K562 (cell line): ENCODE data around the gene EAF1. TPM values are rescaled to one million over a fixed set of nuclear protein-coding genes. Genes with fewer than 3 reads are reported as not detected.

Experiments used
- HSF4 ChIP-seq: fragments of 250-450 bp; sonication (Bioruptor Pico); IDR thresholded peaks from 2 replicates; pipeline ENCODE4 v2.1.2; 2022; ENCODE audit warnings: mild to moderate bottlenecking, moderate library complexity, borderline replicate concordance
- MBD2 ChIP-seq: sonication (generic); IDR thresholded peaks from 2 replicates; pipeline ENCODE4 v1.6.1; 2016; ENCODE audit warnings: low read depth, borderline replicate concordance
- POLR2AphosphoS5 ChIP-seq: IDR thresholded peaks from 2 replicates; pipeline ENCODE4 v1.6.1; 2011; ENCODE audit warnings: mild to moderate bottlenecking, low read depth, low read length, moderate library complexity; ENCODE audit not compliant: control insufficient read depth, insufficient read depth
- TCF3 ChIP-seq: sonication (generic); formaldehyde crosslinking; IDR thresholded peaks from 2 replicates; pipeline ENCODE4 v1.4.0; 2020; ENCODE audit warnings: mild to moderate bottlenecking, missing genetic modification reagents
- ZBTB8A ChIP-seq: fragments of 450-650 bp; IDR thresholded peaks from 2 replicates; pipeline ENCODE4 v1.6.1; 2018; ENCODE audit warnings: mild to moderate bottlenecking, moderate library complexity; ENCODE audit not compliant: partially characterized antibody
- ZNF398 ChIP-seq: fragments of 250-450 bp; sonication (Bioruptor Pico); IDR thresholded peaks from 2 replicates; pipeline ENCODE4 v1.8.0; 2021; ENCODE audit warnings: moderate library complexity, mild to moderate bottlenecking, inconsistent platforms
- ZNF445 ChIP-seq: fragments of 250-450 bp; sonication (Bioruptor Pico); IDR thresholded peaks from 2 replicates; pipeline ENCODE4 v1.4.0; 2020; ENCODE audit warnings: low read depth, mild to moderate bottlenecking, moderate library complexity
- polyA plus RNA-seq, 8 experiments: library from polyadenylated mRNA; depleted of rRNA in 4 of 8; stranded (reverse) in 5 of 8; unstranded in 3 of 8; fragments of >200 nt; fragmentation: Nextera tagmentation in 2 of 8; fragmentation: Illumina TruSeq in 1 of 8; extraction: Ambion mirVana in 2 of 8; extraction: Trizol in 1 of 8; gene quantifications; 2 replicates each; pipeline versions ENCODE4 v1.2.1 to v1.2.3, GENCODE V29; 2011 to 2014; ENCODE audit warnings: inconsistent platforms in 1 of 8, missing spikeins in 1 of 8
- total RNA-seq, 7 experiments: library from RNA; depleted of rRNA in 6 of 7; stranded (reverse); fragments of >200 nt in 6 of 7; fragmentation: Illumina TruSeq in 2 of 7; extraction: Trizol in 2 of 7; gene quantifications; 2 replicates each; pipeline versions ENCODE4 v1.2.1 to v1.2.3, GENCODE V29; 2011 to 2021; ENCODE audit warnings: low replicate concordance in 1 of 7
- TF ChIP-seq, protein P1 (sequence below): sonication (generic); formaldehyde crosslinking; IDR thresholded peaks from 2 replicates; pipeline ENCODE4 v1.8.1; 2023; ENCODE audit warnings: mild to moderate bottlenecking, missing genetic modification reagents, moderate library complexity
- TF ChIP-seq, protein P2 (sequence below): fragments of 450-650 bp; IDR thresholded peaks from 2 replicates; pipeline ENCODE4 v1.6.1; 2016; ENCODE audit warnings: mild to moderate bottlenecking, moderate library complexity
- TF ChIP-seq, protein P3 (sequence below): sonication (generic); formaldehyde crosslinking; IDR thresholded peaks from 2 replicates; pipeline ENCODE4 v1.8.0; 2022; ENCODE audit warnings: missing genetic modification reagents, mild to moderate bottlenecking, borderline replicate concordance

Gene EAF1
- total and polyA plus RNA-seq, 9 of the 15 experiments (the other 6 are each of a cell fraction or from before 2014, with no cell fraction given): 7.0 to 26.8 (median 20.4) TPM

DNA sequence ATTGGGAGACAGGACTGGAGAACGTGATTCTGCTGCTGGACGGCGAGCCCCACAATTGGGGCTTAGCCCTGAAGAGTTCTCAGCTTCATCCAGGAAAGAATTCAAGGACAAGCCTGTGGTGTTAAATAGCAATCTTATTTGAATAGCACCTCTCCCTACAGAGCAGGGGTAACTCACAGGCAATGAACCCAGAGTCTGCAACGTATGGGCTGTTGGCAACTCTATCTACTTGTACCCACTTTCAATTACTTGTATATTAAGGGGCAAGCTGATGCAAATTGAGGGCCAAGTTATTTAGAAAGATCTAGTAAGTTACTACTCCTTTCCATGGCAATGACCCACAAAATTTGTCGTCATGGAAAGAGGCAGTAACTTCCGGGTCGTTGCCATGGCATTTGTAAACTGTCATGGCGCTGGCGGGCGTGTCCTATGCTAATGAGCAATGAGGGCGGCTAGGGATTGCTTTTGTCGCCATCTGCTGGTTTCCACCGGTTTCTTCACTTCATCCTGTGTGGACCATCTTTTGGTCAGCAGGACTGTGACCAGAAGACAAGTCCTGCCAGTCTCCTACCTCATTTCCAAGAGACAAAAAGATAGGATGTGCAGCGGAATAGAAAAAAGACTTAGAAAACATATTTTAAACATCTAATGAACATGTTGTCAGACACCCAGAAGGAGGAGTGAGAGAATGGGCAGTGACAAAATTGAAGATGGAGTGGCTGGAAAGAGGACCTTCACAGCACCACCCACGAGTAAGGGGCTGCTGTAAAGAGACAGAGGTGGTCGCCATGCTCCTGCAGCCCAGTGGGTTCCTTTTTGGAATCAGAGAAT is 49.2 kb upstream of the EAF1 start (continued):
- TF ChIP-seq, protein P1, sequence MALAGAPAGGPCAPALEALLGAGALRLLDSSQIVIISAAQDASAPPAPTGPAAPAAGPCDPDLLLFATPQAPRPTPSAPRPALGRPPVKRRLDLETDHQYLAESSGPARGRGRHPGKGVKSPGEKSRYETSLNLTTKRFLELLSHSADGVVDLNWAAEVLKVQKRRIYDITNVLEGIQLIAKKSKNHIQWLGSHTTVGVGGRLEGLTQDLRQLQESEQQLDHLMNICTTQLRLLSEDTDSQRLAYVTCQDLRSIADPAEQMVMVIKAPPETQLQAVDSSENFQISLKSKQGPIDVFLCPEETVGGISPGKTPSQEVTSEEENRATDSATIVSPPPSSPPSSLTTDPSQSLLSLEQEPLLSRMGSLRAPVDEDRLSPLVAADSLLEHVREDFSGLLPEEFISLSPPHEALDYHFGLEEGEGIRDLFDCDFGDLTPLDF (CRISPR knock-in tag): no peak
- no peak for TF ChIP-seq ZBTB8A
- TF ChIP-seq, protein P2, sequence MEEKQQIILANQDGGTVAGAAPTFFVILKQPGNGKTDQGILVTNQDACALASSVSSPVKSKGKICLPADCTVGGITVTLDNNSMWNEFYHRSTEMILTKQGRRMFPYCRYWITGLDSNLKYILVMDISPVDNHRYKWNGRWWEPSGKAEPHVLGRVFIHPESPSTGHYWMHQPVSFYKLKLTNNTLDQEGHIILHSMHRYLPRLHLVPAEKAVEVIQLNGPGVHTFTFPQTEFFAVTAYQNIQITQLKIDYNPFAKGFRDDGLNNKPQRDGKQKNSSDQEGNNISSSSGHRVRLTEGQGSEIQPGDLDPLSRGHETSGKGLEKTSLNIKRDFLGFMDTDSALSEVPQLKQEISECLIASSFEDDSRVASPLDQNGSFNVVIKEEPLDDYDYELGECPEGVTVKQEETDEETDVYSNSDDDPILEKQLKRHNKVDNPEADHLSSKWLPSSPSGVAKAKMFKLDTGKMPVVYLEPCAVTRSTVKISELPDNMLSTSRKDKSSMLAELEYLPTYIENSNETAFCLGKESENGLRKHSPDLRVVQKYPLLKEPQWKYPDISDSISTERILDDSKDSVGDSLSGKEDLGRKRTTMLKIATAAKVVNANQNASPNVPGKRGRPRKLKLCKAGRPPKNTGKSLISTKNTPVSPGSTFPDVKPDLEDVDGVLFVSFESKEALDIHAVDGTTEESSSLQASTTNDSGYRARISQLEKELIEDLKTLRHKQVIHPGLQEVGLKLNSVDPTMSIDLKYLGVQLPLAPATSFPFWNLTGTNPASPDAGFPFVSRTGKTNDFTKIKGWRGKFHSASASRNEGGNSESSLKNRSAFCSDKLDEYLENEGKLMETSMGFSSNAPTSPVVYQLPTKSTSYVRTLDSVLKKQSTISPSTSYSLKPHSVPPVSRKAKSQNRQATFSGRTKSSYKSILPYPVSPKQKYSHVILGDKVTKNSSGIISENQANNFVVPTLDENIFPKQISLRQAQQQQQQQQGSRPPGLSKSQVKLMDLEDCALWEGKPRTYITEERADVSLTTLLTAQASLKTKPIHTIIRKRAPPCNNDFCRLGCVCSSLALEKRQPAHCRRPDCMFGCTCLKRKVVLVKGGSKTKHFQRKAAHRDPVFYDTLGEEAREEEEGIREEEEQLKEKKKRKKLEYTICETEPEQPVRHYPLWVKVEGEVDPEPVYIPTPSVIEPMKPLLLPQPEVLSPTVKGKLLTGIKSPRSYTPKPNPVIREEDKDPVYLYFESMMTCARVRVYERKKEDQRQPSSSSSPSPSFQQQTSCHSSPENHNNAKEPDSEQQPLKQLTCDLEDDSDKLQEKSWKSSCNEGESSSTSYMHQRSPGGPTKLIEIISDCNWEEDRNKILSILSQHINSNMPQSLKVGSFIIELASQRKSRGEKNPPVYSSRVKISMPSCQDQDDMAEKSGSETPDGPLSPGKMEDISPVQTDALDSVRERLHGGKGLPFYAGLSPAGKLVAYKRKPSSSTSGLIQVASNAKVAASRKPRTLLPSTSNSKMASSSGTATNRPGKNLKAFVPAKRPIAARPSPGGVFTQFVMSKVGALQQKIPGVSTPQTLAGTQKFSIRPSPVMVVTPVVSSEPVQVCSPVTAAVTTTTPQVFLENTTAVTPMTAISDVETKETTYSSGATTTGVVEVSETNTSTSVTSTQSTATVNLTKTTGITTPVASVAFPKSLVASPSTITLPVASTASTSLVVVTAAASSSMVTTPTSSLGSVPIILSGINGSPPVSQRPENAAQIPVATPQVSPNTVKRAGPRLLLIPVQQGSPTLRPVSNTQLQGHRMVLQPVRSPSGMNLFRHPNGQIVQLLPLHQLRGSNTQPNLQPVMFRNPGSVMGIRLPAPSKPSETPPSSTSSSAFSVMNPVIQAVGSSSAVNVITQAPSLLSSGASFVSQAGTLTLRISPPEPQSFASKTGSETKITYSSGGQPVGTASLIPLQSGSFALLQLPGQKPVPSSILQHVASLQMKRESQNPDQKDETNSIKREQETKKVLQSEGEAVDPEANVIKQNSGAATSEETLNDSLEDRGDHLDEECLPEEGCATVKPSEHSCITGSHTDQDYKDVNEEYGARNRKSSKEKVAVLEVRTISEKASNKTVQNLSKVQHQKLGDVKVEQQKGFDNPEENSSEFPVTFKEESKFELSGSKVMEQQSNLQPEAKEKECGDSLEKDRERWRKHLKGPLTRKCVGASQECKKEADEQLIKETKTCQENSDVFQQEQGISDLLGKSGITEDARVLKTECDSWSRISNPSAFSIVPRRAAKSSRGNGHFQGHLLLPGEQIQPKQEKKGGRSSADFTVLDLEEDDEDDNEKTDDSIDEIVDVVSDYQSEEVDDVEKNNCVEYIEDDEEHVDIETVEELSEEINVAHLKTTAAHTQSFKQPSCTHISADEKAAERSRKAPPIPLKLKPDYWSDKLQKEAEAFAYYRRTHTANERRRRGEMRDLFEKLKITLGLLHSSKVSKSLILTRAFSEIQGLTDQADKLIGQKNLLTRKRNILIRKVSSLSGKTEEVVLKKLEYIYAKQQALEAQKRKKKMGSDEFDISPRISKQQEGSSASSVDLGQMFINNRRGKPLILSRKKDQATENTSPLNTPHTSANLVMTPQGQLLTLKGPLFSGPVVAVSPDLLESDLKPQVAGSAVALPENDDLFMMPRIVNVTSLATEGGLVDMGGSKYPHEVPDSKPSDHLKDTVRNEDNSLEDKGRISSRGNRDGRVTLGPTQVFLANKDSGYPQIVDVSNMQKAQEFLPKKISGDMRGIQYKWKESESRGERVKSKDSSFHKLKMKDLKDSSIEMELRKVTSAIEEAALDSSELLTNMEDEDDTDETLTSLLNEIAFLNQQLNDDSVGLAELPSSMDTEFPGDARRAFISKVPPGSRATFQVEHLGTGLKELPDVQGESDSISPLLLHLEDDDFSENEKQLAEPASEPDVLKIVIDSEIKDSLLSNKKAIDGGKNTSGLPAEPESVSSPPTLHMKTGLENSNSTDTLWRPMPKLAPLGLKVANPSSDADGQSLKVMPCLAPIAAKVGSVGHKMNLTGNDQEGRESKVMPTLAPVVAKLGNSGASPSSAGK: no peak
- TF ChIP-seq MBD2: peak; percentile 81
- TF ChIP-seq ZNF398 (CRISPR knock-in tag): no peak
- TF ChIP-seq, protein P3, sequence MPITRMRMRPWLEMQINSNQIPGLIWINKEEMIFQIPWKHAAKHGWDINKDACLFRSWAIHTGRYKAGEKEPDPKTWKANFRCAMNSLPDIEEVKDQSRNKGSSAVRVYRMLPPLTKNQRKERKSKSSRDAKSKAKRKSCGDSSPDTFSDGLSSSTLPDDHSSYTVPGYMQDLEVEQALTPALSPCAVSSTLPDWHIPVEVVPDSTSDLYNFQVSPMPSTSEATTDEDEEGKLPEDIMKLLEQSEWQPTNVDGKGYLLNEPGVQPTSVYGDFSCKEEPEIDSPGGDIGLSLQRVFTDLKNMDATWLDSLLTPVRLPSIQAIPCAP: no peak
- TF ChIP-seq TCF3: no peak
- TF ChIP-seq POLR2AphosphoS5: no peak
- TF ChIP-seq ZNF445: no peak
- no peak for TF ChIP-seq HSF4 (CRISPR knock-in tag)
